ENCODE results near the gene CATSPER1. TPM values are rescaled to one million over a fixed set of nuclear protein-coding genes. Genes with fewer than 3 reads are reported as not detected.

CATSPER1 gene
- total and polyA plus RNA-seq, 2 of the 8 experiments (the other 6 are each of a cell fraction or from before 2014, with no cell fraction given) = not detected

DNA sequence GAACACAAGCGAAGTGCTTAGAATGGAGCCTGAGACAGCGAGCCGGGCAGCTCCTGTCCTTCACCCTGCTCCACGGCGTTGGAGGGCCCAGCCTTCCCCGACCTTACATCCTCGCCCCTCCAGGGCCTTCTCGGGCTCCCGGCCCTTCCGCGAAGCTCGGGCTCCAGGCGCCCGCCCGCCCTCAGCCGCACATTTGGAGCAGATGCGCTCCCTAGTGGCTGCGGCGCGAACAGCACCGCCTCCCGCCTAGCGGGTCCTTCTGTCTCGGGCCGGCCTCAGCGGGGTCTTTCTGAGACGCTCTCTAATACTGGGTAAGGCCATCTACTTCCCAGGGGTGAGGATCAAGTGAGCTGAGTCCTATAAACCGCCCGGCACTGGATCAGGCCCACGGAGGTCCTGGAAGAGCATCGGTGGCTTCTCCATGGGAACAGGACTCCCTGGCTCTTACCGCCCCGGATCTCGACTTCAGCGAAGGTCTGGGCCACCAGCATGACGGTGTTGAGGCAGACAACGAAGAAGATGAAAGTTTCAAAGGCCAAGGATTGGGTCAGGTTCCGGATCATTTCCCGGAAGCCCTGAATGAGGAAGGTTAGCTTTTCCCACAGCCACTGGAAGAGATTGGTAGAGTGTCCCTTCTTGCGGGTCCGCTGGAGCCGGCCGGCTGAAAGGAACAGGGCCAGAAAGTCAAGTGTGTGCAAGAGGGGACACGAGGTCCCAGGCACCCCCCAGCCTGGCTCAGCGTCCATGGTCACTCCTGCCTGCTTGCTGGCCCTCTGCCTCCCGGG lies 3.7 kb downstream of the CATSPER1 start (continued):
- TF ChIP-seq POLR2A (IDR thresholded peaks at IDR 0.05; ENCODE audit: control extremely low read depth in 1 of 2, low read depth in 2 of 2, low read length in 2 of 2) (no peak), SUZ12 (IDR thresholded peaks at IDR 0.05; ENCODE audit: low read length) (no peak), SP2 (IDR thresholded peaks at IDR 0.05; ENCODE audit: low read length) (no peak), ASH2L (IDR thresholded peaks at IDR 0.05; ENCODE audit: low read length) (no peak), E2F6 (IDR thresholded peaks at IDR 0.05) (0 out of 2 replicates have a peak, but pooled peaks have one; percentile 34)
- TF ChIP-seq, protein P1, sequence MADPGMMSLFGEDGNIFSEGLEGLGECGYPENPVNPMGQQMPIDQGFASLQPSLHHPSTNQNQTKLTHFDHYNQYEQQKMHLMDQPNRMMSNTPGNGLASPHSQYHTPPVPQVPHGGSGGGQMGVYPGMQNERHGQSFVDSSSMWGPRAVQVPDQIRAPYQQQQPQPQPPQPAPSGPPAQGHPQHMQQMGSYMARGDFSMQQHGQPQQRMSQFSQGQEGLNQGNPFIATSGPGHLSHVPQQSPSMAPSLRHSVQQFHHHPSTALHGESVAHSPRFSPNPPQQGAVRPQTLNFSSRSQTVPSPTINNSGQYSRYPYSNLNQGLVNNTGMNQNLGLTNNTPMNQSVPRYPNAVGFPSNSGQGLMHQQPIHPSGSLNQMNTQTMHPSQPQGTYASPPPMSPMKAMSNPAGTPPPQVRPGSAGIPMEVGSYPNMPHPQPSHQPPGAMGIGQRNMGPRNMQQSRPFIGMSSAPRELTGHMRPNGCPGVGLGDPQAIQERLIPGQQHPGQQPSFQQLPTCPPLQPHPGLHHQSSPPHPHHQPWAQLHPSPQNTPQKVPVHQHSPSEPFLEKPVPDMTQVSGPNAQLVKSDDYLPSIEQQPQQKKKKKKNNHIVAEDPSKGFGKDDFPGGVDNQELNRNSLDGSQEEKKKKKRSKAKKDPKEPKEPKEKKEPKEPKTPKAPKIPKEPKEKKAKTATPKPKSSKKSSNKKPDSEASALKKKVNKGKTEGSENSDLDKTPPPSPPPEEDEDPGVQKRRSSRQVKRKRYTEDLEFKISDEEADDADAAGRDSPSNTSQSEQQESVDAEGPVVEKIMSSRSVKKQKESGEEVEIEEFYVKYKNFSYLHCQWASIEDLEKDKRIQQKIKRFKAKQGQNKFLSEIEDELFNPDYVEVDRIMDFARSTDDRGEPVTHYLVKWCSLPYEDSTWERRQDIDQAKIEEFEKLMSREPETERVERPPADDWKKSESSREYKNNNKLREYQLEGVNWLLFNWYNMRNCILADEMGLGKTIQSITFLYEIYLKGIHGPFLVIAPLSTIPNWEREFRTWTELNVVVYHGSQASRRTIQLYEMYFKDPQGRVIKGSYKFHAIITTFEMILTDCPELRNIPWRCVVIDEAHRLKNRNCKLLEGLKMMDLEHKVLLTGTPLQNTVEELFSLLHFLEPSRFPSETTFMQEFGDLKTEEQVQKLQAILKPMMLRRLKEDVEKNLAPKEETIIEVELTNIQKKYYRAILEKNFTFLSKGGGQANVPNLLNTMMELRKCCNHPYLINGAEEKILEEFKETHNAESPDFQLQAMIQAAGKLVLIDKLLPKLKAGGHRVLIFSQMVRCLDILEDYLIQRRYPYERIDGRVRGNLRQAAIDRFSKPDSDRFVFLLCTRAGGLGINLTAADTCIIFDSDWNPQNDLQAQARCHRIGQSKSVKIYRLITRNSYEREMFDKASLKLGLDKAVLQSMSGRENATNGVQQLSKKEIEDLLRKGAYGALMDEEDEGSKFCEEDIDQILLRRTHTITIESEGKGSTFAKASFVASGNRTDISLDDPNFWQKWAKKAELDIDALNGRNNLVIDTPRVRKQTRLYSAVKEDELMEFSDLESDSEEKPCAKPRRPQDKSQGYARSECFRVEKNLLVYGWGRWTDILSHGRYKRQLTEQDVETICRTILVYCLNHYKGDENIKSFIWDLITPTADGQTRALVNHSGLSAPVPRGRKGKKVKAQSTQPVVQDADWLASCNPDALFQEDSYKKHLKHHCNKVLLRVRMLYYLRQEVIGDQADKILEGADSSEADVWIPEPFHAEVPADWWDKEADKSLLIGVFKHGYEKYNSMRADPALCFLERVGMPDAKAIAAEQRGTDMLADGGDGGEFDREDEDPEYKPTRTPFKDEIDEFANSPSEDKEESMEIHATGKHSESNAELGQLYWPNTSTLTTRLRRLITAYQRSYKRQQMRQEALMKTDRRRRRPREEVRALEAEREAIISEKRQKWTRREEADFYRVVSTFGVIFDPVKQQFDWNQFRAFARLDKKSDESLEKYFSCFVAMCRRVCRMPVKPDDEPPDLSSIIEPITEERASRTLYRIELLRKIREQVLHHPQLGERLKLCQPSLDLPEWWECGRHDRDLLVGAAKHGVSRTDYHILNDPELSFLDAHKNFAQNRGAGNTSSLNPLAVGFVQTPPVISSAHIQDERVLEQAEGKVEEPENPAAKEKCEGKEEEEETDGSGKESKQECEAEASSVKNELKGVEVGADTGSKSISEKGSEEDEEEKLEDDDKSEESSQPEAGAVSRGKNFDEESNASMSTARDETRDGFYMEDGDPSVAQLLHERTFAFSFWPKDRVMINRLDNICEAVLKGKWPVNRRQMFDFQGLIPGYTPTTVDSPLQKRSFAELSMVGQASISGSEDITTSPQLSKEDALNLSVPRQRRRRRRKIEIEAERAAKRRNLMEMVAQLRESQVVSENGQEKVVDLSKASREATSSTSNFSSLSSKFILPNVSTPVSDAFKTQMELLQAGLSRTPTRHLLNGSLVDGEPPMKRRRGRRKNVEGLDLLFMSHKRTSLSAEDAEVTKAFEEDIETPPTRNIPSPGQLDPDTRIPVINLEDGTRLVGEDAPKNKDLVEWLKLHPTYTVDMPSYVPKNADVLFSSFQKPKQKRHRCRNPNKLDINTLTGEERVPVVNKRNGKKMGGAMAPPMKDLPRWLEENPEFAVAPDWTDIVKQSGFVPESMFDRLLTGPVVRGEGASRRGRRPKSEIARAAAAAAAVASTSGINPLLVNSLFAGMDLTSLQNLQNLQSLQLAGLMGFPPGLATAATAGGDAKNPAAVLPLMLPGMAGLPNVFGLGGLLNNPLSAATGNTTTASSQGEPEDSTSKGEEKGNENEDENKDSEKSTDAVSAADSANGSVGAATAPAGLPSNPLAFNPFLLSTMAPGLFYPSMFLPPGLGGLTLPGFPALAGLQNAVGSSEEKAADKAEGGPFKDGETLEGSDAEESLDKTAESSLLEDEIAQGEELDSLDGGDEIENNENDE (IDR thresholded peaks at IDR 0.05; ENCODE audit: insufficient replicate concordance, low read length) = no peak
- TF ChIP-seq, protein P2, sequence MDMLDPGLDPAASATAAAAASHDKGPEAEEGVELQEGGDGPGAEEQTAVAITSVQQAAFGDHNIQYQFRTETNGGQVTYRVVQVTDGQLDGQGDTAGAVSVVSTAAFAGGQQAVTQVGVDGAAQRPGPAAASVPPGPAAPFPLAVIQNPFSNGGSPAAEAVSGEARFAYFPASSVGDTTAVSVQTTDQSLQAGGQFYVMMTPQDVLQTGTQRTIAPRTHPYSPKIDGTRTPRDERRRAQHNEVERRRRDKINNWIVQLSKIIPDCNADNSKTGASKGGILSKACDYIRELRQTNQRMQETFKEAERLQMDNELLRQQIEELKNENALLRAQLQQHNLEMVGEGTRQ (IDR thresholded peaks at IDR 0.05; ENCODE audit: low read length) = peak; percentile 28; the same call in 1 of the 2 replicates
- TF ChIP-seq, protein P3, sequence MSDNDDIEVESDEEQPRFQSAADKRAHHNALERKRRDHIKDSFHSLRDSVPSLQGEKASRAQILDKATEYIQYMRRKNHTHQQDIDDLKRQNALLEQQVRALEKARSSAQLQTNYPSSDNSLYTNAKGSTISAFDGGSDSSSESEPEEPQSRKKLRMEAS (IDR thresholded peaks at IDR 0.05) = peak; percentile 45
